ENCODE measurements around the gene PRKCB.
"Not testable (repeated sequence)": the region's sequence is repeated elsewhere in the genome, so short reads cannot be mapped to it uniquely, and the experiment has no call there.

Gene PRKCB

DNA sequence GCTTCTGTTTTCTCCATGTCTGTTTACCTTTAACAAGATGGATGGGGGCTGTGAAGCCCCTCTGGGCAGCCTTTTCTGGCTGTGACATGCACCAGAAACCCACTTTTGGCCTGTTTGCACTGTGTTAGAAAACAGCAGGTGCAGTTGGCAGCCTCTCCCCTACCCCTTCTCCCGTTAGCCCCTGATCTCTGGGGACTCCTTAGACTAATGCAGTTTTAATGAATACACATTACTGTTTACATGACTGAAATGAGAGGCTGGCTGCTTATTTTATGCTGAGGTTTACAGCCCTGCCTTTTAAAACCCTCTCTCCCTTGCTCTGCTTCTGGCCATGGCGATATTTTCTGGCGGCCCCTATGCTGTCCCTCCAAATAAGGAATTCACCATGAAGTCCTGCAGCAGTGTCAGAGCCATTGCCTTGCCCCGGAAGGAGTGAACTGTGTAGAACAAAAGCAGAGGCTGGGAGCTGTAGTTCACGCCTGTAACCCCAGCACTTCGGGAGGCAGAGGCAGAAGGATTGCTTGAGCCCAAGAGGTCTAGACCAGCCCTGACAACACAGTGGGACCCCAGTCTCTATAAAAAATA is 79.3 kb downstream of the PRKCB start:
- Histone ChIP-seq H3K4me1 (ENCODE audit: insufficient read depth, poor library complexity, severe bottlenecking) (no peaks in the 10 kb centered on the region), H3K9me3 (ENCODE audit: severe bottlenecking) (no peaks in the 10 kb centered on the region), H3K27ac (ENCODE audit: poor library complexity, severe bottlenecking) (no peak overlapping the region), H3K27me3 (ENCODE audit: insufficient read depth, poor library complexity, severe bottlenecking) (no peaks in the 10 kb centered on the region), H3K4me3 (ENCODE audit: severe bottlenecking) (no peak overlapping the region), H3K36me3 (ENCODE audit: low read depth) (no peaks in the 10 kb centered on the region)
- TF ChIP-seq, protein P1, sequence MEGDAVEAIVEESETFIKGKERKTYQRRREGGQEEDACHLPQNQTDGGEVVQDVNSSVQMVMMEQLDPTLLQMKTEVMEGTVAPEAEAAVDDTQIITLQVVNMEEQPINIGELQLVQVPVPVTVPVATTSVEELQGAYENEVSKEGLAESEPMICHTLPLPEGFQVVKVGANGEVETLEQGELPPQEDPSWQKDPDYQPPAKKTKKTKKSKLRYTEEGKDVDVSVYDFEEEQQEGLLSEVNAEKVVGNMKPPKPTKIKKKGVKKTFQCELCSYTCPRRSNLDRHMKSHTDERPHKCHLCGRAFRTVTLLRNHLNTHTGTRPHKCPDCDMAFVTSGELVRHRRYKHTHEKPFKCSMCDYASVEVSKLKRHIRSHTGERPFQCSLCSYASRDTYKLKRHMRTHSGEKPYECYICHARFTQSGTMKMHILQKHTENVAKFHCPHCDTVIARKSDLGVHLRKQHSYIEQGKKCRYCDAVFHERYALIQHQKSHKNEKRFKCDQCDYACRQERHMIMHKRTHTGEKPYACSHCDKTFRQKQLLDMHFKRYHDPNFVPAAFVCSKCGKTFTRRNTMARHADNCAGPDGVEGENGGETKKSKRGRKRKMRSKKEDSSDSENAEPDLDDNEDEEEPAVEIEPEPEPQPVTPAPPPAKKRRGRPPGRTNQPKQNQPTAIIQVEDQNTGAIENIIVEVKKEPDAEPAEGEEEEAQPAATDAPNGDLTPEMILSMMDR (IDR thresholded peaks at IDR 0.05; ENCODE audit: poor library complexity, severe bottlenecking) = no peak
- ATAC-seq (ENCODE audit: low read depth) (no peak), DNase-seq (ENCODE audit: low spot score) (no peak)

DNA sequence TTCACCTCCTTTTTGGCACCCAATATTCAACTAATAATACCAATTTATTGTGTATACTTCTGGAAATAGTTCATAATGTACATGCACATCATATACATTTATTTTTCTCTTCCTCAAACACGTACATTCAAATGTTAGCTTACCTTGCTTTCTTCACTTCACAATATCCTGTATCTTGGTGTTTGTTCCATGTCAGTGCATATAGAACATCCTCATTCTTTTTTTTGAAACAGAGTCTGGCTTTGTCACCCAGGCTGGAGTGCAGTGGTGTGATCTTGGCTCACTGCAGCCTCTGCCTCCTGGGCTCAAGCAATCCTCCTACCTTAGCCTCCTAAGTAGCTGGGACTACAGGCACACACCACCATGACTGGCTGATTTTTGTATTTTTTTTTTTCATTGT is 80.8 kb downstream of the PRKCB start:
- H3K4me1 ChIP-seq (ENCODE audit: insufficient read depth, poor library complexity, severe bottlenecking); H3K4me3 ChIP-seq (ENCODE audit: severe bottlenecking); H3K27me3 ChIP-seq (ENCODE audit: insufficient read depth, poor library complexity, severe bottlenecking); H3K36me3 ChIP-seq (ENCODE audit: low read depth); DNase-seq (ENCODE audit: low spot score); ATAC-seq (ENCODE audit: low read depth); H3K27ac ChIP-seq (ENCODE audit: poor library complexity, severe bottlenecking); H3K9me3 ChIP-seq (ENCODE audit: severe bottlenecking): not testable (repeated sequence)

DNA sequence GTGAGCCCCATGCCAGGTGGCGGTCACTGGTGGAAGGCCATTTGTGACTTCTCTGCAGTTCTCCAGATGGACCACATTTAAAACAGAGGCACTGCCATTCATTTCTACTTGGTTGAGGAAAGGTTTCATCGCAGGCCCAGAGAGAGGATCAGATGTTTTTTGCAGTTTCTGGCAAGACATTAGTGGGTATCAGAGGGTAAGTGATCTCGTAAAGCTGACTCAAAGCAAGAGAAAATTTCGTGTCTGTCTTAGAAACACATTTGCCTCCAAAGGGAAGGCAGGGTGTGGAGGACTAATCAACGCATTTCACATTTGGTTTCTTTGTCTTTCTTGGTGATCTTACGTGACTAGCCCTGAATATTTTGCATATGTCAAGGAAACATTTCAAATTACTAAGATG is 81.8 kb downstream of the PRKCB start:
- no peaks in the 10 kb centered on the region for H3K27me3 ChIP-seq (ENCODE audit: insufficient read depth, poor library complexity, severe bottlenecking)
- H3K4me3 ChIP-seq (ENCODE audit: severe bottlenecking) = no peak overlapping the region
- H3K27ac ChIP-seq (ENCODE audit: poor library complexity, severe bottlenecking) = no peak overlapping the region
- no peaks in the 10 kb centered on the region for H3K4me1 ChIP-seq (ENCODE audit: insufficient read depth, poor library complexity, severe bottlenecking)
- no peaks in the 10 kb centered on the region for H3K36me3 ChIP-seq (ENCODE audit: low read depth)
- no peak for DNase-seq (ENCODE audit: low spot score)
- ATAC-seq (ENCODE audit: low read depth) = no peak
- H3K9me3 ChIP-seq (ENCODE audit: severe bottlenecking) = no peaks in the 10 kb centered on the region
- TF ChIP-seq, protein P1 (IDR thresholded peaks at IDR 0.05; ENCODE audit: poor library complexity, severe bottlenecking) = no peak

DNA sequence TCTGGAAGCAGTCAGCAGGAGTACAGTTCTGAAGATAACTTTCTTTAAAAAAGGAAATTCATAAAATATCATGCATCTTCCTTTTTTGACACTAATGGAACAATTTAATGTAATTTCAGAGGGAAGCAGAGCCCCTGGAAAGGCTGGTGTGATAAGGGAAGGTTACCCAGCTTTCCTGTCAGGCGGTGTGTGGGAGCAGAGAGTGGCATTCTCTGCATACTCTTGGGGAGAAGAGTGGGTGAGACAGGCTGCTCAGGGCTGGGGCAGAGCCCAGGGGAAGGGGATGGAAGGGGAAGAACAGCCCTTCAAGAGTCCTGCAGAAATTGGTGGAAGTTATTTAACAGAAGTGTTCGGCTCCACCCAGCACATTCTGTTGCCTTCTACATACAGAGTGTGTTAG is 84.7 kb downstream of the PRKCB start:
- no peak overlapping the region for H3K4me3 ChIP-seq (ENCODE audit: severe bottlenecking)
- TF ChIP-seq, protein P1 (IDR thresholded peaks at IDR 0.05; ENCODE audit: poor library complexity, severe bottlenecking) = no peak
- no peaks in the 10 kb centered on the region for H3K27me3 ChIP-seq (ENCODE audit: insufficient read depth, poor library complexity, severe bottlenecking)
- no peak for ATAC-seq (ENCODE audit: low read depth)
- no peak for DNase-seq (ENCODE audit: low spot score)
- no peaks in the 10 kb centered on the region for H3K4me1 ChIP-seq (ENCODE audit: insufficient read depth, poor library complexity, severe bottlenecking)
- H3K27ac ChIP-seq (ENCODE audit: poor library complexity, severe bottlenecking) = no peak overlapping the region
- H3K9me3 ChIP-seq (ENCODE audit: severe bottlenecking) = no peaks in the 10 kb centered on the region
- no peaks in the 10 kb centered on the region for H3K36me3 ChIP-seq (ENCODE audit: low read depth)

DNA sequence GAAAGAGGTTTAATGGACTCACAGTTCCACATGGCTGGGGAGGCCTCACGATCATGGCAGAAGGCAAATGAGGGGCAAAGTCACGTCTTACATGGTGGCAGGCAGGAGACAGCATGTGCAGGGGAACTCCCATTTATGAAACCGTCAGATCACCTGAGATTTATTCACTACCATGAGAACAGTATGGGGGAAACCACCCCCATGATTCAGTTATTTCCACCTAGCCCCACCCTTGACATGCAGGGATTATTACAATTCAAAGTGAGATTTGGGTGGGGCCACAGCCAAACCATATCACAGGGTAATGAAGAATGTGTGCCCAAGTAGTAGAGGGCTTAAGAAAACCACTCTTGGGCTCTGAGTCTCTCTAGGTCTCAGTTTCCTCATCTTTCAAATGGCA is 85.1 kb downstream of the PRKCB start:
- DNase-seq (ENCODE audit: low spot score) = no peak
- TF ChIP-seq, protein P1 (IDR thresholded peaks at IDR 0.05; ENCODE audit: poor library complexity, severe bottlenecking) = no peak
- ATAC-seq (ENCODE audit: low read depth) = no peak
- Histone ChIP-seq H3K9me3 (ENCODE audit: severe bottlenecking) (no peaks in the 10 kb centered on the region), H3K36me3 (ENCODE audit: low read depth) (no peaks in the 10 kb centered on the region), H3K4me1 (ENCODE audit: insufficient read depth, poor library complexity, severe bottlenecking) (no peaks in the 10 kb centered on the region), H3K27me3 (ENCODE audit: insufficient read depth, poor library complexity, severe bottlenecking) (no peaks in the 10 kb centered on the region), H3K27ac (ENCODE audit: poor library complexity, severe bottlenecking) (no peak overlapping the region), H3K4me3 (ENCODE audit: severe bottlenecking) (no peak overlapping the region)

All from RWPE2 (cell line).